HEK293 (cell line): ENCODE results near the gene CDH24.

Source experiments
- AEBP2 ChIP-seq: fragments of 450-650 bp; formaldehyde crosslinking; IDR thresholded peaks from 2 replicates; pipeline ENCODE4 v1.5.1; 2016; ENCODE audit warnings: missing biosample characterization, missing genetic modification characterization, borderline replicate concordance
- GFI1B ChIP-seq: fragments of 450-650 bp; formaldehyde crosslinking; IDR thresholded peaks from 2 replicates; pipeline ENCODE4 v1.5.1; 2016; ENCODE audit warnings: missing biosample characterization, missing genetic modification characterization
- GLI2 ChIP-seq: fragments of 450-650 bp; formaldehyde crosslinking; IDR thresholded peaks from 2 replicates; pipeline ENCODE4; 2017; ENCODE audit warnings: missing biosample characterization, missing genetic modification characterization, low read depth, borderline replicate concordance
- GLI4 ChIP-seq: fragments of 450-650 bp; formaldehyde crosslinking; IDR thresholded peaks from 2 replicates; pipeline ENCODE4 v1.5.1; 2016; ENCODE audit warnings: missing biosample characterization, missing genetic modification characterization
- HOXC10 ChIP-seq: sonication (generic); formaldehyde crosslinking; IDR thresholded peaks from 2 replicates; pipeline ENCODE4 v1.8.1; 2023; ENCODE audit warnings: mild to moderate bottlenecking, missing genetic modification reagents
- IKZF3 ChIP-seq: fragments of 450-650 bp; IDR thresholded peaks from 2 replicates; pipeline ENCODE4 v1.5.0; 2018; ENCODE audit warnings: missing biosample characterization, mild to moderate bottlenecking, missing genetic modification characterization, moderate library complexity
- MZF1 ChIP-seq: fragments of 450-650 bp; formaldehyde crosslinking; IDR thresholded peaks from 2 replicates; pipeline ENCODE4 v1.5.1; 2017; ENCODE audit warnings: missing biosample characterization, missing genetic modification characterization, borderline replicate concordance
- PRDM1 ChIP-seq: fragments of 450-650 bp; formaldehyde crosslinking; IDR thresholded peaks from 2 replicates; pipeline ENCODE4; 2016; ENCODE audit warnings: missing biosample characterization, missing genetic modification characterization
- PRDM2 ChIP-seq: fragments of 450-650 bp; formaldehyde crosslinking; IDR thresholded peaks from 2 replicates; pipeline ENCODE4 v1.5.1; 2016; ENCODE audit warnings: missing biosample characterization, missing genetic modification characterization, borderline replicate concordance
- SALL2 ChIP-seq: fragments of 450-650 bp; formaldehyde crosslinking; IDR thresholded peaks from 2 replicates; pipeline ENCODE4 v1.5.0; 2017; ENCODE audit warnings: missing biosample characterization, mild to moderate bottlenecking, missing genetic modification characterization, borderline replicate concordance
- SP3 ChIP-seq: fragments of 450-650 bp; formaldehyde crosslinking; IDR thresholded peaks from 2 replicates; pipeline ENCODE4 v1.5.1; 2016; ENCODE audit warnings: missing biosample characterization, missing genetic modification characterization
- ZBTB17 ChIP-seq: fragments of 450-650 bp; formaldehyde crosslinking; IDR thresholded peaks from 2 replicates; pipeline ENCODE4 v1.5.1; 2016; ENCODE audit warnings: missing biosample characterization, missing genetic modification characterization
- ZBTB20 ChIP-seq: fragments of 450-650 bp; formaldehyde crosslinking; IDR thresholded peaks from 2 replicates; pipeline ENCODE4 v1.5.1; 2016; ENCODE audit warnings: missing biosample characterization, missing genetic modification characterization
- ZBTB7A ChIP-seq: fragments of 450-650 bp; formaldehyde crosslinking; IDR thresholded peaks from 2 replicates; pipeline ENCODE4 v1.5.1; 2016; ENCODE audit warnings: low read depth, missing biosample characterization, missing genetic modification characterization
- ZBTB8A ChIP-seq: fragments of 450-650 bp; formaldehyde crosslinking; IDR thresholded peaks from 2 replicates; pipeline ENCODE4 v1.5.1; 2016; ENCODE audit warnings: missing biosample characterization, missing genetic modification characterization
- ZEB2 ChIP-seq: fragments of 450-650 bp; formaldehyde crosslinking; IDR thresholded peaks from 2 replicates; pipeline ENCODE4 v1.5.1; 2016; ENCODE audit warnings: missing biosample characterization, missing genetic modification characterization
- ZFP41 ChIP-seq: fragments of 450-650 bp; formaldehyde crosslinking; IDR thresholded peaks from 2 replicates; pipeline ENCODE4 v1.5.1; 2016; ENCODE audit warnings: missing biosample characterization, missing genetic modification characterization, borderline replicate concordance
- ZFP69B ChIP-seq: fragments of 450-650 bp; formaldehyde crosslinking; IDR thresholded peaks from 2 replicates; pipeline ENCODE4 v1.5.1; 2016; ENCODE audit warnings: missing biosample characterization, missing genetic modification characterization
- ZNF138 ChIP-seq: fragments of 450-650 bp; formaldehyde crosslinking; IDR thresholded peaks from 2 replicates; pipeline ENCODE4 v1.5.1; 2016; ENCODE audit warnings: missing biosample characterization, missing genetic modification characterization, borderline replicate concordance
- ZNF23 ChIP-seq: fragments of 450-650 bp; formaldehyde crosslinking; IDR thresholded peaks from 2 replicates; pipeline ENCODE4 v1.5.1; 2016; ENCODE audit warnings: missing biosample characterization, missing genetic modification characterization, borderline replicate concordance
- ZNF324 ChIP-seq: fragments of 450-650 bp; formaldehyde crosslinking; IDR thresholded peaks from 2 replicates; pipeline ENCODE4 v1.5.1; 2016; ENCODE audit warnings: missing biosample characterization, missing genetic modification characterization
- ZNF350 ChIP-seq: fragments of 450-650 bp; formaldehyde crosslinking; IDR thresholded peaks from 2 replicates; pipeline ENCODE4 v1.5.0; 2017; ENCODE audit warnings: missing biosample characterization, mild to moderate bottlenecking, missing genetic modification characterization
- ZNF391 ChIP-seq: fragments of 450-650 bp; formaldehyde crosslinking; IDR thresholded peaks from 2 replicates; pipeline ENCODE4 v1.5.1; 2016; ENCODE audit warnings: low read depth, missing biosample characterization, missing genetic modification characterization, borderline replicate concordance
- ZNF423 ChIP-seq: fragments of 450-650 bp; formaldehyde crosslinking; IDR thresholded peaks from 2 replicates; pipeline ENCODE4 v1.5.1; 2016; ENCODE audit warnings: missing biosample characterization, missing genetic modification characterization
- ZNF514 ChIP-seq: fragments of 450-650 bp; formaldehyde crosslinking; IDR thresholded peaks from 2 replicates; pipeline ENCODE4 v1.5.1; 2016; ENCODE audit warnings: missing biosample characterization, missing genetic modification characterization
- ZNF670 ChIP-seq: fragments of 450-650 bp; formaldehyde crosslinking; IDR thresholded peaks from 2 replicates; pipeline ENCODE4 v1.5.1; 2016; ENCODE audit warnings: missing biosample characterization, missing genetic modification characterization, low read depth
- ZNF677 ChIP-seq: fragments of 450-650 bp; IDR thresholded peaks from 2 replicates; pipeline ENCODE4 v1.5.0; 2018; ENCODE audit warnings: missing biosample characterization, mild to moderate bottlenecking, missing genetic modification characterization, moderate library complexity
- ZNF776 ChIP-seq: fragments of 450-650 bp; formaldehyde crosslinking; IDR thresholded peaks from 2 replicates; pipeline ENCODE4 v1.5.0; 2017; ENCODE audit warnings: missing biosample characterization, missing genetic modification characterization, borderline replicate concordance
- ZNF830 ChIP-seq: fragments of 450-650 bp; IDR thresholded peaks from 2 replicates; pipeline ENCODE4 v1.5.0; 2018; ENCODE audit warnings: missing biosample characterization, missing genetic modification characterization, low read depth, mild to moderate bottlenecking, moderate library complexity
- ZXDB ChIP-seq: fragments of 450-650 bp; formaldehyde crosslinking; IDR thresholded peaks from 2 replicates; pipeline ENCODE4 v1.5.1; 2016; ENCODE audit warnings: missing biosample characterization, missing genetic modification characterization

CDH24 gene

GRCh38 chr14:23006544-23007419 lies 50.5 kb downstream of the CDH24 start (continued):
- no peak for TF ChIP-seq SALL2
- no peak for TF ChIP-seq ZNF670
- no peak for TF ChIP-seq ZNF830
- no peak for TF ChIP-seq ZNF776
- TF ChIP-seq PRDM1 (tag by site-specific recombination), result no peak
- TF ChIP-seq MZF1, result no peak
- TF ChIP-seq ZNF423 (tag by site-specific recombination), result peak; percentile 87
- TF ChIP-seq ZNF677 (tag by site-specific recombination), result no peak
- TF ChIP-seq SP3, result peak; percentile 89
- TF ChIP-seq AEBP2, result no peak
- TF ChIP-seq ZBTB17 (tag by site-specific recombination), result peak; percentile 97
- TF ChIP-seq GLI4 (tag by site-specific recombination), result no peak
- TF ChIP-seq ZNF23 (tag by site-specific recombination), result no peak
- TF ChIP-seq GFI1B, result no peak
- TF ChIP-seq ZNF350, result no peak
- no peak for TF ChIP-seq ZNF138 (tag by site-specific recombination)
- 0 out of 2 replicates have a peak, but pooled peaks have one; percentile 62 for TF ChIP-seq ZNF391
- peak; percentile 80; the same call in 1 of the 2 replicates for TF ChIP-seq ZNF324
- peak; percentile 82 for TF ChIP-seq ZBTB20 (tag by site-specific recombination)
- TF ChIP-seq ZXDB (tag by site-specific recombination), result peak; percentile 95
- peak; percentile 95 for TF ChIP-seq ZEB2 (tag by site-specific recombination)
- no peak for TF ChIP-seq ZNF514 (tag by site-specific recombination)
- no peak for TF ChIP-seq IKZF3 (tag by site-specific recombination)
- no peak for TF ChIP-seq GLI2 (tag by site-specific recombination)
- no peak for TF ChIP-seq HOXC10 (CRISPR knock-in tag)
- TF ChIP-seq ZBTB8A (tag by site-specific recombination), result peak; percentile 99
- TF ChIP-seq ZFP41 (tag by site-specific recombination), result no peak
- no peak for TF ChIP-seq PRDM2
- peak; percentile 73 for TF ChIP-seq ZFP69B (tag by site-specific recombination)
- TF ChIP-seq ZBTB7A (tag by site-specific recombination), result no peak
